A549 (cell line): ENCODE data around the gene QPCT. TPM values are rescaled to one million over a fixed set of nuclear protein-coding genes. Genes with fewer than 3 reads are reported as not detected.

Experiments
- ATAC-seq, 2 experiments: fragments of 200-7000 bp in 1 of 2; fragments of >200 bp in 1 of 2; cut with Nextera tagmentation in 1 of 2; cut with Tn5 transposase in 1 of 2; 3 replicates each; pipeline versions ENCODE4 v1.8.0 to v1.9.1; 2018 to 2020; ENCODE audit warnings: mild to moderate bottlenecking in 1 of 2, moderate library complexity in 1 of 2
- CTCF ChIA-PET: fragments of 300-600 bp; sonication (Branson Sonifier 250); formaldehyde crosslinking; extraction: SDS; loops from one replicate; lab custom pipeline; 2021; ENCODE audit warnings: antibody characterized with exemption, inconsistent platforms; lab: Yijun Ruan, JAX
- POLR2A ChIA-PET: fragments of 350-600 bp; formaldehyde crosslinking; extraction: SDS; loops from one replicate; lab custom pipeline; 2021; ENCODE audit warnings: antibody characterized with exemption, inconsistent platforms; lab: Yijun Ruan, JAX
- DNase-seq, 2 experiments: peaks; one replicate each; pipeline versions ENCODE4 v3.0.0 to v3.0.0-alpha.2; 2011 to 2016; ENCODE audit warnings: low read depth in 1 of 2, low spot score in 1 of 2
- FAIRE-seq: peaks from 2 replicates; lab custom pipeline; 2011; peaks lifted over from hg19 to GRCh38; lab: Jason Lieb, UNC
- H3K27ac ChIP-seq, 2 experiments: fragments of >200 bp; sonication (Bioruptor Twin); formaldehyde crosslinking; 3 replicates each; pipeline ENCODE4 v1.5.1; 2016 to 2017
- H3K4me1 ChIP-seq: fragments of >200 bp; sonication (Bioruptor Twin); formaldehyde crosslinking; 3 replicates; pipeline ENCODE4 v1.6.1; 2016
- H3K4me2 ChIP-seq: fragments of >200 bp; sonication (Bioruptor Twin); formaldehyde crosslinking; 3 replicates; pipeline ENCODE4 v1.6.1; 2016
- H3K4me3 ChIP-seq: fragments of >200 bp; sonication (Bioruptor Twin); formaldehyde crosslinking; 3 replicates; pipeline ENCODE4 v1.5.1; 2016
- H3K9me3 ChIP-seq: fragments of >200 bp; sonication (Bioruptor Twin); formaldehyde crosslinking; 3 replicates; pipeline ENCODE4 v1.6.1; 2016
- CBX8 ChIP-seq: fragments of 200-600 bp; sonication (generic); IDR thresholded peaks from 2 replicates; pipeline ENCODE4 v1.6.1; 2016
- CEBPB ChIP-seq, 2 experiments: fragments of >200 bp in 1 of 2; sonication (Bioruptor Twin) in 1 of 2; formaldehyde crosslinking in 1 of 2; IDR thresholded peaks; 2 replicates each; pipeline ENCODE4 v1.6.1; 2012 to 2016
- E2F6 ChIP-seq: IDR thresholded peaks from 2 replicates; pipeline ENCODE4 v1.6.1; 2012; ENCODE audit warnings: low read depth, borderline replicate concordance
- EHF ChIP-seq: fragments of 250-450 bp; sonication (Bioruptor Pico); IDR thresholded peaks from 2 replicates; pipeline ENCODE4 v1.5.0; 2020; ENCODE audit warnings: mild to moderate bottlenecking
- ELK1 ChIP-seq: fragments of 150-350 bp; IDR thresholded peaks from 2 replicates; pipeline ENCODE4 v1.6.1; 2014; ENCODE audit warnings: low read depth, mild to moderate bottlenecking, low read length
- ESRRA ChIP-seq: fragments of 150-350 bp; IDR thresholded peaks from 2 replicates; pipeline ENCODE4 v1.6.1; 2014; ENCODE audit warnings: mild to moderate bottlenecking, low read length, borderline replicate concordance
- FOSL2 ChIP-seq, 2 experiments: fragments of 450-650 bp in 1 of 2; fragments of >200 bp in 1 of 2; sonication (Bioruptor Twin) in 1 of 2; formaldehyde crosslinking; IDR thresholded peaks; 2 replicates each; pipeline versions ENCODE4 v1.5.0 to v1.6.1; 2016 to 2020; ENCODE audit warnings: mild to moderate bottlenecking in 1 of 2, moderate library complexity in 1 of 2
- HES2 ChIP-seq: fragments of >200 bp; sonication (Bioruptor Twin); formaldehyde crosslinking; IDR thresholded peaks from 2 replicates; pipeline ENCODE4 v1.6.1; 2016
- HEYL ChIP-seq: fragments of 250-450 bp; sonication (Bioruptor Pico); IDR thresholded peaks from 2 replicates; pipeline ENCODE4 v1.8.0; 2021; ENCODE audit warnings: mild to moderate bottlenecking, moderate library complexity
- HOXB13 ChIP-seq: fragments of 250-450 bp; sonication (Bioruptor Pico); IDR thresholded peaks from 2 replicates; pipeline ENCODE4 v1.5.0; 2020; ENCODE audit warnings: low read depth, mild to moderate bottlenecking, moderate library complexity
- HOXB5 ChIP-seq: fragments of 250-450 bp; sonication (Bioruptor Pico); IDR thresholded peaks from 2 replicates; pipeline ENCODE4 v1.5.0; 2020; ENCODE audit warnings: mild to moderate bottlenecking, moderate library complexity
- JUN ChIP-seq, 2 experiments: fragments of >200 bp; sonication (Bioruptor Twin); formaldehyde crosslinking; IDR thresholded peaks; 2 replicates in 1 of 2; 3 replicates in 1 of 2; pipeline ENCODE4 v1.6.1; 2016 to 2017
- JUNB ChIP-seq: fragments of >200 bp; sonication (Bioruptor Twin); formaldehyde crosslinking; IDR thresholded peaks from 2 replicates; pipeline ENCODE4 v1.6.1; 2016
- KDM1A ChIP-seq: fragments of 200-600 bp; sonication (generic); IDR thresholded peaks from 2 replicates; pipeline ENCODE4 v1.6.1; 2016; ENCODE audit warnings: low read depth, mild to moderate bottlenecking
- MAX ChIP-seq: IDR thresholded peaks from 2 replicates; pipeline ENCODE4 v1.6.1; 2012
- MYC ChIP-seq: IDR thresholded peaks from 2 replicates; pipeline ENCODE4 v1.6.1; 2012; ENCODE audit warnings: mild to moderate bottlenecking, inconsistent platforms, low read length, improper control_type of control experiment, borderline replicate concordance
- NFE2L2 ChIP-seq: fragments of 150-350 bp; conservative IDR thresholded peaks from 2 replicates; pipeline ENCODE4 v1.6.1; 2014; ENCODE audit warnings: low read length
- NPAS2 ChIP-seq: fragments of 250-450 bp; sonication (Bioruptor Pico); IDR thresholded peaks from 2 replicates; pipeline ENCODE4 v1.8.0; 2022; ENCODE audit warnings: mild to moderate bottlenecking, moderate library complexity, borderline replicate concordance
- NR3C1 ChIP-seq: fragments of >200 bp; sonication (Bioruptor Twin); formaldehyde crosslinking; IDR thresholded peaks from 3 replicates; pipeline ENCODE4 v1.6.1; 2017
- PHF8 ChIP-seq: fragments of 200-600 bp; sonication (generic); IDR thresholded peaks from 2 replicates; pipeline ENCODE4 v1.6.1; 2016; ENCODE audit warnings: low read depth, mild to moderate bottlenecking, antibody characterized with exemption, moderate library complexity, borderline replicate concordance
- RARB ChIP-seq: fragments of 250-450 bp; sonication (Bioruptor Pico); IDR thresholded peaks from 2 replicates; pipeline ENCODE4 v1.8.0; 2021; ENCODE audit warnings: mild to moderate bottlenecking, moderate library complexity
- RFX5 ChIP-seq: fragments of 450-650 bp; IDR thresholded peaks from 2 replicates; pipeline ENCODE4 v1.7.1; 2014; ENCODE audit warnings: antibody characterized with exemption, mild to moderate bottlenecking, moderate library complexity
- SMC3 ChIP-seq: fragments of >200 bp; sonication (Bioruptor Twin); formaldehyde crosslinking; IDR thresholded peaks from 3 replicates; pipeline ENCODE4 v1.6.1; 2018; ENCODE audit warnings: inconsistent platforms
- TFCP2L1 ChIP-seq: fragments of 250-450 bp; sonication (Bioruptor Pico); IDR thresholded peaks from 2 replicates; pipeline ENCODE4 v1.5.0; 2021; ENCODE audit warnings: mild to moderate bottlenecking
- ZC3H11A ChIP-seq: fragments of 450-650 bp; IDR thresholded peaks from 2 replicates; pipeline ENCODE4 v1.6.1; 2014; ENCODE audit warnings: antibody characterized with exemption, mild to moderate bottlenecking
- ZSCAN20 ChIP-seq: fragments of 250-450 bp; sonication (Bioruptor Pico); IDR thresholded peaks from 2 replicates; pipeline ENCODE4 v1.8.0; 2022; ENCODE audit warnings: mild to moderate bottlenecking, moderate library complexity
- WGBS: methylation state at CpG from one replicate; pipeline ENCODE4 v1.1.6; 2017; ENCODE audit errors: missing lambda C conversion rate; 5-methylcytosine and 5-hydroxymethylcytosine counted together
- polyA plus RNA-seq, 4 experiments: library from polyadenylated mRNA; depleted of rRNA in 3 of 4; stranded (reverse); fragments of >200 nt; fragmentation: RNase III in 1 of 4; extraction: RNeasy Plus Mini Kit Qiagen cat#74134 plus additional on column Dnase treatment in 1 of 4; gene quantifications; 2 replicates in 3 of 4; 3 replicates in 1 of 4; pipeline ENCODE4 v1.2.3, GENCODE V29; 2011 to 2017

Gene QPCT
- polyA plus RNA-seq, 2 of the 4 experiments (the other 2 are of a cell fraction): 20.0 to 42.7 TPM

- CTCF ChIA-PET: interaction anchor here (0.8 kb wide), 1 partner anchor 571 kb away, joined by 3 read pairs; no protein-coding TSS in a partner anchor
- DNase-seq (no peak), FAIRE-seq (peak; percentile 54)
- H3K4me1 ChIP-seq: peaks cover 16% of the 10 kb centered on the region; the same call in 2 of the 3 replicates
- WGBS: 92% methylated on average over 3 of the region's 3 CpGs
- no peak overlapping the region for H3K4me3 ChIP-seq
- H3K9me3 ChIP-seq: no peaks in the 10 kb centered on the region
- TF ChIP-seq TFCP2L1 (CRISPR knock-in tag) (no peak), ELK1 (no peak), CBX8 (no peak), ZC3H11A (no peak), MAX (no peak), JUNB (no peak), ESRRA (no peak), PHF8 (no peak), MYC (no peak), KDM1A (no peak), NFE2L2 (no peak)
- TF ChIP-seq, all 56 proteins: peak for 0
- POLR2A ChIA-PET: no interaction called here
- no peak overlapping the region for H3K27ac ChIP-seq
- no peak for ATAC-seq
- H3K4me2 ChIP-seq: no peak overlapping the region
Observed at GRCh38 chr2:37306024-37306423, 38.4 kb upstream of the QPCT start.

GRCh38 chr2:37307500-37307899 is 36.9 kb upstream of the QPCT start:
- no peak for FAIRE-seq
- Histone ChIP-seq H3K4me2 (no peak overlapping the region), H3K27ac (no peak overlapping the region), H3K9me3 (no peaks in the 10 kb centered on the region), H3K4me3 (no peak overlapping the region), H3K4me1 (peaks cover 7% of the 10 kb centered on the region; the same call in 1 of the 3 replicates)
- TF ChIP-seq HOXB5 (CRISPR knock-in tag) (no peak), ZC3H11A (no peak), JUNB (no peak), EHF (CRISPR knock-in tag) (no peak), SMC3 (no peak), NR3C1 (no peak), ZSCAN20 (CRISPR knock-in tag) (no peak), NPAS2 (CRISPR knock-in tag) (no peak), JUN (IDR thresholded peaks at IDR 0.05) (no peak), E2F6 (no peak), HOXB13 (CRISPR knock-in tag) (no peak), HES2 (no peak), RFX5 (no peak), NFE2L2 (no peak), CEBPB (IDR thresholded peaks at IDR 0.05) (no peak), HEYL (no peak), FOSL2 (IDR thresholded peaks at IDR 0.05) (no peak), FOSL2 (CRISPR knock-in tag; IDR thresholded peaks at IDR 0.05) (no peak), RARB (CRISPR knock-in tag) (no peak)
- CTCF ChIA-PET: interaction anchor here (1.0 to 1.3 kb wide), 3 partner anchors 11 to 88 kb away, joined by 3 to 5 read pairs (median 4); no protein-coding TSS in a partner anchor
- WGBS: 91% methylated on average over 2 of the region's 2 CpGs
- POLR2A ChIA-PET: interaction anchor here (0.6 to 1.5 kb wide), 2 partner anchors 256 to 1444 kb away, joined by 3 read pairs; partner anchors contain the start of gene SRSF7
- ATAC-seq: no peak
- DNase-seq: no peak
